GM23338 (cell line): ENCODE measurements around the gene TMCC1. TPM values are rescaled to one million over a fixed set of nuclear protein-coding genes. Genes with fewer than 3 reads are reported as not detected.

Experiments used
- ATAC-seq: fragments of 200-7000 bp; cut with Tn5 transposase; 3 replicates; pipeline ENCODE4 v1.9.1; 2020
- DNase-seq: peaks from one replicate; pipeline ENCODE4 v3.0.0-alpha.2; 2015; ENCODE audit warnings: low spot score
- H2AFZ ChIP-seq: fragments of 200-600 bp; sonication (generic); 2 replicates; pipeline ENCODE4 v1.8.0; 2016; ENCODE audit warnings: antibody characterized with exemption, mild to moderate bottlenecking, moderate library complexity
- H3F3A ChIP-seq: fragments of 200-600 bp; sonication (generic); replicated peaks from 2 replicates; pipeline ENCODE4 v1.8.0; 2017; ENCODE audit warnings: antibody characterized with exemption, mixed run types, low read depth
- H3K27ac ChIP-seq: fragments of 200-600 bp; sonication (generic); 2 replicates; pipeline ENCODE4 v1.6.1; 2016; ENCODE audit warnings: low read depth
- H3K27me3 ChIP-seq: fragments of 200-600 bp; sonication (generic); 2 replicates; pipeline ENCODE4 v1.8.0; 2016; ENCODE audit warnings: mild to moderate bottlenecking, mixed run types, moderate library complexity; ENCODE audit not compliant: insufficient read depth
- H3K36me3 ChIP-seq: fragments of 200-600 bp; sonication (generic); 2 replicates; pipeline ENCODE4 v1.8.0; 2016; ENCODE audit warnings: mild to moderate bottlenecking; ENCODE audit not compliant: insufficient read depth
- H3K4me1 ChIP-seq: fragments of 200-600 bp; sonication (generic); 2 replicates; pipeline ENCODE4 v1.8.0; 2016; ENCODE audit warnings: mild to moderate bottlenecking, moderate library complexity; ENCODE audit not compliant: insufficient read depth
- H3K4me2 ChIP-seq: fragments of 200-600 bp; sonication (generic); 2 replicates; pipeline ENCODE4 v1.7.1; 2017; ENCODE audit warnings: mixed run types
- H3K4me3 ChIP-seq: fragments of 200-600 bp; sonication (generic); 2 replicates; pipeline ENCODE4 v1.6.1; 2016; ENCODE audit warnings: mixed run types
- H3K79me2 ChIP-seq: fragments of 200-600 bp; sonication (generic); replicated peaks from 2 replicates; pipeline ENCODE4 v1.8.0; 2017; ENCODE audit warnings: mild to moderate bottlenecking; ENCODE audit not compliant: insufficient read depth
- H3K9me2 ChIP-seq: fragments of 200-600 bp; sonication (generic); 2 replicates; pipeline ENCODE4 v1.8.0; 2017; ENCODE audit not compliant: insufficient read depth
- H4K20me1 ChIP-seq: fragments of 200-600 bp; sonication (generic); replicated peaks from 2 replicates; pipeline ENCODE4 v1.8.0; 2017; ENCODE audit warnings: mild to moderate bottlenecking; ENCODE audit not compliant: insufficient read depth
- H3K27ac Mint-ChIP-seq: 2 replicates; pipeline ENCODE4 v1.8.0; 2020; ENCODE audit warnings: inconsistent platforms, mild to moderate bottlenecking, moderate library complexity, mixed read lengths
- H3K27me3 Mint-ChIP-seq: 3 replicates; pipeline ENCODE4 v1.8.0; 2022; ENCODE audit warnings: low read depth, mild to moderate bottlenecking, moderate library complexity, mixed read lengths, inconsistent platforms; ENCODE audit not compliant: insufficient read depth, poor library complexity
- H3K36me3 Mint-ChIP-seq: 3 replicates; pipeline ENCODE4 v1.8.0; 2021; ENCODE audit warnings: low read depth, mild to moderate bottlenecking, inconsistent platforms, moderate library complexity, mixed read lengths
- H3K4me1 Mint-ChIP-seq: 3 replicates; pipeline ENCODE4 v1.8.0; 2020; ENCODE audit warnings: mild to moderate bottlenecking, inconsistent platforms, mixed read lengths
- H3K4me3 Mint-ChIP-seq: 3 replicates; pipeline ENCODE4 v1.8.0; 2021; ENCODE audit warnings: moderate library complexity, mild to moderate bottlenecking, inconsistent platforms, mixed read lengths
- H3K9me3 Mint-ChIP-seq: 3 replicates; pipeline ENCODE4 v1.8.0; 2020; ENCODE audit warnings: moderate library complexity, mild to moderate bottlenecking, inconsistent platforms, mixed read lengths
- CREB1 ChIP-seq: fragments of 250-450 bp; sonication (Bioruptor Pico); IDR thresholded peaks from 2 replicates; pipeline ENCODE4 v1.5.0; 2020; ENCODE audit warnings: low read depth, mild to moderate bottlenecking, moderate library complexity
- CTCF ChIP-seq, 2 experiments: fragments of 200-600 bp in 1 of 2; sonication (generic) in 1 of 2; conservative IDR thresholded peaks; 2 replicates each; pipeline versions ENCODE4 v1.5.1 to v1.6.1; 2016 to 2017; ENCODE audit warnings: antibody characterized with exemption in 2 of 2, low read depth in 2 of 2, mild to moderate bottlenecking in 2 of 2, moderate library complexity in 1 of 2
- ETS1 ChIP-seq: IDR thresholded peaks from 2 replicates; pipeline ENCODE4 v1.6.1; 2016; ENCODE audit warnings: antibody characterized with exemption
- EZH2 ChIP-seq: fragments of 200-600 bp; sonication (generic); IDR thresholded peaks from one replicate; pipeline ENCODE4 v1.8.0; 2017; ENCODE audit warnings: antibody characterized with exemption, mild to moderate bottlenecking, low read depth; ENCODE audit not compliant: unreplicated experiment
- EZH2phosphoT487 ChIP-seq: fragments of 200-600 bp; sonication (generic); IDR thresholded peaks from one replicate; pipeline ENCODE4 v1.8.1; 2018; ENCODE audit warnings: antibody characterized with exemption; ENCODE audit not compliant: unreplicated experiment
- JUNB ChIP-seq: IDR thresholded peaks from one replicate; pipeline ENCODE4 v1.6.1; 2016; ENCODE audit warnings: antibody characterized with exemption; ENCODE audit not compliant: unreplicated experiment
- NANOG ChIP-seq: IDR thresholded peaks from 2 replicates; pipeline ENCODE4 v1.6.1; 2016; ENCODE audit warnings: antibody characterized with exemption, borderline replicate concordance
- POLR2AphosphoS5 ChIP-seq: IDR thresholded peaks from 2 replicates; pipeline ENCODE4 v1.6.1; 2016; ENCODE audit warnings: antibody characterized with exemption, low read depth
- REST ChIP-seq: IDR thresholded peaks from one replicate; pipeline ENCODE4 v1.6.1; 2018; ENCODE audit warnings: antibody characterized with exemption; ENCODE audit not compliant: unreplicated experiment
- STAT1 ChIP-seq: IDR thresholded peaks from one replicate; pipeline ENCODE4 v1.6.1; 2016; ENCODE audit warnings: antibody characterized with exemption; ENCODE audit not compliant: unreplicated experiment
- ZNF114 ChIP-seq: fragments of 250-450 bp; sonication (Bioruptor Pico); IDR thresholded peaks from 2 replicates; pipeline ENCODE4 v1.5.0; 2020; ENCODE audit warnings: mild to moderate bottlenecking, moderate library complexity
- ZNF331 ChIP-seq: fragments of 250-450 bp; sonication (Bioruptor Pico); IDR thresholded peaks from 2 replicates; pipeline ENCODE4 v1.5.0; 2020; ENCODE audit warnings: low read depth, mild to moderate bottlenecking, moderate library complexity
- ZNF462 ChIP-seq: fragments of 250-450 bp; sonication (Bioruptor Pico); IDR thresholded peaks from 2 replicates; pipeline ENCODE4 v1.5.0; 2020; ENCODE audit warnings: mild to moderate bottlenecking, moderate library complexity
- polyA plus RNA-seq: library from polyadenylated mRNA; unstranded; fragments of >200 nt; fragmentation: Nextera tagmentation; extraction: Ambion mirVana; gene quantifications from 2 replicates; pipeline ENCODE4 v1.2.1, GENCODE V29; 2016
- total RNA-seq: library from RNA; depleted of rRNA; stranded (reverse); fragments of >200 nt; shearing (Covaris generic); gene quantifications from 2 replicates; pipeline ENCODE4 v1.2.3, GENCODE V29; 2014

TMCC1 gene
- total and polyA plus RNA-seq, 2 experiments from 2014 or later: 8.2 to 18.4 TPM

DNA sequence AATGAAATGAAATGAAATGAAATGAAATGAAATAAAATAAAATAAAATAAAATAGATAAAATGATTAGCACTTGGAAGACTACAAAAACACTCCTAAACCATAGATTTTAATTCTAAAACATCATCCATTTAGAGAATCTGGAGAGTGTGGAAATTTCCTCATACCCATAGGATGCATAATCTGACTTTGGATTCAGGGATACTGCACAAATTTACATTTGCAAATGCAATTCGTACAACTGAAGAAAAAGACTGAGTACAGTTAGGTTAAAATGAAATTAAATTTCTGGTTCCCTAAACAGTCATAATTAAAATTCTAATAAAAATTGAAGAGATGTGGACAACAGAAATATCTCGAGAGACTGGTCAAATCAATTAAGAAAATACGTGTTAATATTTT is 122.9 kb downstream of the TMCC1 start:
- H3K4me1 Mint-ChIP-seq: 0 out of 3 replicates have a peak, but pooled peaks cover 2% of the 10 kb centered on the region
- H3K27ac ChIP-seq: no peak overlapping the region
- no peaks in the 10 kb centered on the region for H3K9me2 ChIP-seq
- H3K36me3 ChIP-seq: no peaks in the 10 kb centered on the region
- H4K20me1 ChIP-seq: no peaks in the 10 kb centered on the region; the same call in none of the 2 replicates
- no peaks in the 10 kb centered on the region for H3F3A ChIP-seq
- H2AFZ ChIP-seq: no peak overlapping the region
- H3K27me3 Mint-ChIP-seq: peaks cover 1% of the 10 kb centered on the region
- no peak overlapping the region for H3K27ac Mint-ChIP-seq
- ATAC-seq (no peak), DNase-seq (no peak)
- H3K4me3 ChIP-seq: no peak overlapping the region
- H3K27me3 ChIP-seq: no peaks in the 10 kb centered on the region
- no peak overlapping the region for H3K4me2 ChIP-seq
- no peak for TF ChIP-seq NANOG
- TF ChIP-seq ZNF462 (CRISPR knock-in tag): no peak
- no peak for TF ChIP-seq ETS1
- TF ChIP-seq EZH2: no peak
- TF ChIP-seq ZNF331 (CRISPR knock-in tag): no peak
- no peak for TF ChIP-seq CTCF (conservative IDR thresholded peaks at IDR 0.05; ENCODE audit: low read depth in 2 of 2)
- no peak for TF ChIP-seq STAT1
- TF ChIP-seq JUNB: no peak
- TF ChIP-seq EZH2phosphoT487: no peak
- TF ChIP-seq ZNF114: no peak
- TF ChIP-seq CREB1 (CRISPR knock-in tag): no peak
- no peak for TF ChIP-seq POLR2AphosphoS5
- TF ChIP-seq REST: no peak
- H3K4me3 Mint-ChIP-seq: no peak overlapping the region
- H3K36me3 Mint-ChIP-seq: no peaks in the 10 kb centered on the region
- H3K4me1 ChIP-seq: no peaks in the 10 kb centered on the region
- 0 out of 2 replicates have a peak, but pooled peaks cover 3% of the 10 kb centered on the region for H3K79me2 ChIP-seq
- no peaks in the 10 kb centered on the region for H3K9me3 Mint-ChIP-seq
